NCI-H748 (cell line): ENCODE data around the gene MAPK14.

Experiments used
- DNase-seq: peaks from one replicate; lab custom pipeline; 2025; ENCODE audit not compliant: unreplicated experiment; lab: John Stamatoyannopoulos, UW

MAPK14 gene

GRCh38 chr6:36098920-36099647 lies 71.5 kb downstream of the MAPK14 start:
- no peak for DNase-seq

DNA sequence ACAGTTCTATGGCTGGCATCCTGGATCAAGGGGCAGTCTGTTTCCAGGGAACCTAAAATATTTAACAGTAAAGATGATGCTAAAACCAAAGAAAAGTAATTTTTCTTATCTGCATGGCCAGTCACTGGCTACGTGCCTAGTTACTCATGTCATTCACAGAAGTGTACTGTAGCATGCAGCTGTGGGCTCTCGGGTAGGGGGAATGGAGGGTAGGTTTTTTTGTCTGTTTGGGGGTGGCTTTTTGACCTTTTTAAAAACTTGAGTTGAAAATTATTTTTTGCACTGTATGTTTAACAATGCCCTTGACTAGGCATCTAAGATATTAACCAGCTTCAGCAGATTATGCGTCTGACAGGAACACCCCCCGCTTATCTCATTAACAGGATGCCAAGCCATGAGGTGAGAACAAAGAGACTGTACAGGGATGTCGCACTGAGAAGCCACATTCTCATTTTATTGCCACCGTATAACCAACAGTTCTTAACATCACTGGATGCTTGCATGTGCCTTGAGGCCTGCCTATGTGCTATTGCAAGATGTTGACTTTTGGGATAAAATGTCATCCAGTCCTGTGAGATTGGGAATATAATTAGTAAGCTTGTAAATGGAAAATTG lies 72.4 kb downstream of the MAPK14 start:
- no peak for DNase-seq

GRCh38 chr6:36101691-36102090 lies 74.1 kb downstream of the MAPK14 start:
- no peak for DNase-seq

DNA sequence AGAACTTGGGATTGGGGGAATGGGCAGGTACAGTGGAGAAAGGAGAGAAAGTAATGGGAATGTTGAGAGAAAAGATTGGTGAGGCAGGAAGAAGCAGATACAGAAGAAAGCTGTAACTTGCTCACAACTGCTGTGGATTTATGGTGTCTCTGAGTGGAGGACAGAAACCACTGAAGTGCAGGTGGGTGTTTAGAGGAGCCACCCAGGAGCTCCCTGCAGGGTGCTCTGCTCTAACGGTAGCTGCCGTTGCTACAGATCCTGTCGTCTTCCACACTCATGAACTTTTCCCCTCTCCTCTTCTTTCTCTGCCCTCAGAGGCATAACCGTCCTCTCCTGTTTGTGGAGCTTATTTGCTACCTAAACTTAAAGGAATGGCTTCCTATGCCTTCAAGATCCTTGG lies 75.2 kb downstream of the MAPK14 start:
- no peak for DNase-seq

- DNase-seq = no peak
Observed at GRCh38 chr6:36104836-36105235, 77.2 kb downstream of the MAPK14 start.

- no peak for DNase-seq
Observed at GRCh38 chr6:36109092-36109491, 81.5 kb downstream of the MAPK14 start.

GRCh38 chr6:36110050-36110449 lies 82.4 kb downstream of the MAPK14 start:
- no peak for DNase-seq

DNA sequence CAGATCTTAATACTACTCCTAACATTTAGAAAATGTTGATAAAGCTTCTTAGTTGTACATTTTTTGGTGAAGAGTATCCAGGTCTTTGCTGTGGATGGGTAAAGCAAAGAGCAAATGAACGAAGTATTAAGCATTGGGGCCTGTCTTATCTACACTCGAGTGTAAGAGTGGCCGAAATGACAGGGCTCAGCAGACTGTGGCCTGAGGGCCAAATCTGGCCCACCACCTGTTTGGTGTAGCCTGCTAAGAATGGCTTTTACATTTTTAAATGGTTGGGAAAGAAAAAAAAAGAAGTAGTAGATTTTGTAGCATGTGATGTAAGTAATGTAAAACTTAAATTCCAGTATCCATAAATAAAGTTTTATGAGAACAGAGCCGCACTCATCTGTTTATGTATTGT lies 83.3 kb downstream of the MAPK14 start:
- DNase-seq = no peak

GRCh38 chr6:36111526-36111925 lies 83.9 kb downstream of the MAPK14 start:
- no peak for DNase-seq

- DNase-seq = no peak
Observed at GRCh38 chr6:36113049-36113448, 85.4 kb downstream of the MAPK14 start.

DNA sequence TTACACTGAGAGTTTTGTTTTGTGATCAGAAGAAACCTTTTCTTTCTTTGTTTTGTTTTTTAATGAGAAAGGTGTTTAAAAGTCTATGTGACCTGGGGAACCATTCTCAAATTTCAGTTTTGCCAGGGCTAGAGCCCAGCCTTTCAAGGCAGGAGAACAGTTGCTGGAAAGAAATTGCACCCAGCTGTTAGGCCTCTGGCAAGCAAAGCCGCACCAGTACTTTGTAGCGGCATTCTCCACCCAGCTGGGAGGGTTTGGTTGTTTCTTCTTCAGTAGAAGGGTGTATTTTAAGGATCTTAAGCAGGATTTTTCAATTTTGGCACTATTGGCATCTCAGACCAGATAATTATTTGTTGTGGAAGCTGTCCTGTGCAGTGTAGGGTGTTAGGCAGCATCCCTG lies 86.1 kb downstream of the MAPK14 start:
- no peak for DNase-seq

DNA sequence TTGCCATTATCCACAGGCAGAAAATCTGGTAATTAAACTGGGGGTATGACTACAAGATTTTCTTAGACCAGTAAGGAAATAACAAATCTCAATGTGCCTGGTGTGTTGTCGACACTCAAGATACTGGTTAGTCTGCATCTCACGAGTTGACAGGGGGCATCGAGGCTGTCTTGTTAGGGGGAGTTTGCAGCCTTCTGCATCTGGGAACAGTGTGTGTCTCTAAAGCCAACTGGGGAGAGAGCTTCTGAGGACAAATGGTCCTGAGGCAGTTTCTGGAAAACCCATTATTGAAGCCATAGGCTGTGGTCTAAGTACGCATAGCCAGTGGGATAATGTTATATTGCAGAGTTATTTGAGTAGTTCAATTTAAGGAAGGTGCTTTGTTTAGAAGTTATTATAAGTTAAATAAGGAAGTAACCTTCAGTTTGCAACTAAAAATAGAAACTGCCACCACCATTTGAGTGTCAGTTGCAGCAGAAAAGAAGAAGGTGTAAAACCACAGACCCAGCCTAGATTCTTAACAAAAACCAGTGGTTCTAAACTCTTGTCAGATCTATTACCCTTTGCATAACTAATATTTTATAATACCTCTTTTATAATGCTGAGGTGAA lies 87.3 kb downstream of the MAPK14 start:
- DNase-seq = no peak

DNA sequence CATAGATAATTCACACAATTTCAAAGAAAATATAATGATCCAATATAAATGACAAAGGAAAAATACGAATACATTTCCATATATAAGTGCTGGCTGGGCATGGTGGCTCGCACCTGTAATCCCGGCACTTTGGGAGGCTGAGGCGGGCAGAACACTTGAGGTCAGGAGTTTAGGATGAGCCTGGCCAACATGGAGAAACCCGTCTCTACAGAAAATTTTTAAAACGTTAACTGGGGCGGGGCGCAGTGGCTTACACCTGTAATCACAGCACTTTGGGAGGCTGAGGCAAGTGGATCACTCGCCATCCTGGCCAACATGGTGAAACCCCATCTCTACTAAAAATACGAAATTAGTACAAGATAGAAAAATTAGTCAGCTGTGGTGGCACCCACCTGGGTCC lies 87.8 kb downstream of the MAPK14 start:
- DNase-seq = no peak

DNA sequence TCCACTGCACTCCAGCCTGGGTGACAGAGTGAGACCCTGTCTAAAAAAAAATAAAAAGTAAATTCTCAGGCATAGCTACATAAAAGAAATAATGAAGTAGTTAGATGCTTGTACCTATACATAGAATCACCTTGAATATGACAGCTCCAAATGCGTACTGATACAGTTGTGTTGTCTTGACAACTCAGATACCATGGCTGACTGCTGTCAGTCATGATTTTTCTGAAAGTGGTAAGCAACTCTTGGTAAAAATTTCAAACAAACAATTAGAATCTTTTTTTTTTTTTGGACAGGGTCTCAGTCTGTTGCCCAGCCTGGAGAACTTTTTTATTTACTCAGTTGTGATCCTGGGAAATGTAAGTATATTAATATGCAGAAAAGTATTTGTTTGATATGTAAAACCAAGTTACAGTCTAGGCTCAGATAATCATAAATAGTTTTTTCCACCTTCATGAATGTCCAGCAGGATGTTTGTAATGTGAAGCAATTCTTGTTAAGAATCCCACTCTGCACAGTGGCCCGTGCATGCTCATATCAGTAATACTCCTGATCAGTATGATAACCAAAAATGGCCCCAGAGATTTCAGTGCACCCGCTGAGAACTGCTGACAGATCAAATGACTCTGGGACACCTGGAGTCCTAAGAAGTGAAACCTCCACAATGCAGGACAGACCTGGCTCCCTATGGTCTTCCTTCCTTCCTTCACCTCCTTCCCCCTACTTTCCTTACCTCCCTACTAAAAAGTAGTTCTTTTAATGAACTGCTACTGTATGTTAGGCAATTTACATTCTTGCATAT lies 88.7 kb downstream of the MAPK14 start:
- no peak for DNase-seq

DNA sequence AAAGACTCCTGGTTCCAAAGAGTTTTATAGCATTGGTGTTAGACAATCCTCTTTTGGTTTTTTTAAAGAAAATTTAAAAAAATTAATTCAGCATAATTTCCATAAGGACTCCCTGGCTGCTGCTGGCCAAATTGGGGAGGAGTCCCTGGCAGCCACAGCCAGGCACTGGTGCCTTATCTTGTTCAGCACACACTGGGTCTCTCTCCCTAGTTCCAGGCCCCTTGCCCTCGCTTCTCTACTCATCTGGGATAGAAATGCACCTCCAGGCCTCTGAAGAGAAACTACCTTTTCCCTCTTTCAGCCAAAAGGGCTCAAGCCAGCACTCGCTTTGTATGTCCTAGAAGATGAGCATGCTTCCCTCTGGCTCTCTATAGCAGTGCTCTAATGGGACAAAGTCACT lies 89.3 kb downstream of the MAPK14 start:
- no peak for DNase-seq

DNA sequence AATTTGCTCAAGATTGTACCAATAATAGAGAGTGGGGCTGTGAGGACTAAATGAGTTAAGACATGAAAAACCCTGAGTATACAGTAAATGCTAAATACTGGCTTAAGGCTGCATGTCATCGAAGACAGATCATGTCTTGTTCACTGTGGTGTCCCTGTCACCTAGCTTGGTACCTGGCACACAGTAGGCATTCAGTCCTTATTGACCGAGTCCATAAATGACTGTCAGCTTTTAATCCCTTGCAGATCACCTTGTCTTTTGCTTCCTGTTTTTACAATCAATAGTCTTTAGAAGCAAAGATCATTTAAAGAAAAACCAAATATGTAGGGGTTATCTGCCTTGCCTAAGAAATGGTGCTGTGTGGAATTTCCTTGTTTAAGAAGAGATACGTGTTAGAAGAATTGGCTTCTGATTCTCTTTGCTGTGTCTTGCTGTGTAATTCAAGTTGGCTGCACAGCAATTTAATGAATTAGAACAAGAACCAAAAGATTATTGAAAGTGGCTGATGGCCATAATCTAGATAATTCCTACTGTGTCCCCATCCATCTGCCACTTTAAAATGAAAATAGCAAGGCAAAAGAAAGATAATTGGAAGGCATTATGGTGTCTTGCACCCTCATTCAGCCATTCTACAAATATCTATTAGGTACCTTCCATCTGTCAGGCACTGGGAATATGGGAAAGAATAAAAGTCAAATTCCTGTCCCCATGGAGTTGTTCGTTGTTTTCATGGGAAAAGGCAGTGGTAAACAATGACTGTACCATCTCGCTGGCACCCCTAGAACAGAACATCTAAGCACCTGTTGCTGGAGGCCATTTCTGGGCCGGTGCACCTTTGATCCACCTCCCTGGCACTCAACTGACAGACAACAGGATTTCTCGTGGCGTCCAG lies 90.3 kb downstream of the MAPK14 start:
- no peak for DNase-seq

- DNase-seq = peak; percentile 95
Observed at GRCh38 chr6:36118550-36119107, 91.0 kb downstream of the MAPK14 start.

GRCh38 chr6:36119209-36119608 lies 91.6 kb downstream of the MAPK14 start:
- no peak for DNase-seq

DNA sequence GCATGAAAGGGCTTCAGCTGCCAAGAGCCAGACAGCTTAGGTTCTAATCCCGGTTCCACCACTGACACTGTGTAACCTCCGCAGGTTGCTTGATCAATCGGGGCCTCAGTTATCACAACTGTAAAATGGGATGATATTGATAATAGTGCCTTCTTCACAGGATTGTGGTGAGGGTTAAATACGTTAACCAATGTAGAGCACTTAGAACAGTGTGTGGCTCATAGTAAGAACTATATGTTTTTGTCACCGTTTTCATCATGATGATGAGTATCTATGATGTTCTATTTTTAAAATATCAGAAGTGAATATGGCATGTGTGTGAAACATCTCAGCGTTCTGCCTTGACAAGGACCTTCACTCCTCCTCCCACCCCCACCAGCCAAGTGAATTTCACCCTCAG lies 92.4 kb downstream of the MAPK14 start:
- no peak for DNase-seq

DNA sequence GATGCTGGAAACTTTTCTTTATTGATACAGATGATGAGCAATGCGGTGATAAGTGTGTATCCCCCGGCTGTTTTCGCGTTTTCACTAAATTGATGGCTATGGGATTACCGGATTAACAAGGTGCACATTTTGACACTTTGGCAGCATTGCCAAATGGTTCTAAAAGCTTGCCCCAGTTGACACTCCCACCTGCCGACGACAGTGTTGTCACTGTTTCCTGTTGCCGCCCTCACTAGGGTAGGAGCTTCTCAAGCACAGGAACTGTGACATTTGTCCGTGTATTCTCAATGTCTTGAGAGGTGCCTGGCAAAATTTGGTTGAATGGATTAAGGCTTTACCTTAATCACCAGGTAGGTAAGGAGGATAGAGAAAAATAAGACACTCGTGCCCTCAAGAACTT lies 92.9 kb downstream of the MAPK14 start:
- DNase-seq = peak; percentile 11
